HG03175 (cell line): ENCODE results near the gene CADM3.

Source experiments
- ATAC-seq: cut with Tn5 transposase; IDR thresholded peaks from one replicate; pipeline ENCODE4 v1.9.1; 2021; ENCODE audit warnings: mild to moderate bottlenecking, moderate library complexity; ENCODE audit not compliant: unreplicated experiment

CADM3 gene

DNA sequence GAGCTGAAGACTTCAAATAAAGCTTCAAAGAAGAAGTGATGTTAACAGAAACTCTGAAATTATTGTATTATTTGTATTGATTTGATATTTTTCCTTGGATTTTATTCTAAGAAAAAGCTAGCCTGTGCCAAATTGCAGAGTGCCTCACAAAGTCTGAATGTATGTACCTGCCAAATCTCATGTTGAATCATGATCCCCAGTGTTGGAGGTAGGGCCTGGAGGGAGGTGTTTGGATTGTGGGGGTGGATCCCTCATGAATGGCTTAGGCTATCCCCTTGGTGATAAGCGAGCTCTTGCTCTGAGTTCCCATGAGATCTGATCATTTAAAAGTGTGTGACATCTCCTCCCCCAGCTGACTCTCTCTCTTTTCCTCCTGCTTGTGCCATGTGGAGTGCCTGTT, 76.9 kb downstream of the CADM3 start:
- ATAC-seq = no peak

DNA sequence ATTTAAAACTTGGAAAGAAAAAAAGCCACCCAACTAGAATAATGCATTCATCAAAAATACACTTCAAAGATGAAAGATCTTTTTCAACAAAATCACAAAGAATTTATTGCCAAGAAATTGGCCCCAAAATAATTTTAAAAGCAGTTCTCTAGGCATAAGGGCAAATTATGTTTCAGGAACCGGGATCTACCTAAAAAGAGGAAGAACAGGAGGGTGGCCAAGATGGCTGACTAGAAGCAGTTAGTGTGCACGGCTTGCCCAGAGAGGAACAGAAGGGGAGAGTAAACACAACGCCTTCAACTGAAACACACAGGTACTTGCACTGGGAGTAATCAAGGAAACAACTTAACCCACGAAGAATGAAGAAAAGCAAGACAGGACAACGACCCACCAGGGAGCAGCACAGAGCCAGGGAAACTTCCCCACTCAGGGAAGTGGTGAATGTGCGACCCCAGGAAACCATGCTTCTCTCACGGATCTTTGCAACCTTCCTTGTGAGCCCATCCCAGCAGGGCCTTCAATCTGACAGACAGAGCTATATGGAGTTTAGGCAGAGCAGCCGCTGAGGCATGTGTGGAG, 79.3 kb downstream of the CADM3 start:
- ATAC-seq = no peak
